GM21529 (cell line): ENCODE data around the gene ZBTB8A.
A peak's percentile ranks its signal among the peaks of the same experiment; 100 is the strongest.
"Not testable (repeated sequence)": the region's sequence is repeated elsewhere in the genome, so short reads cannot be mapped to it uniquely, and the experiment has no call there.

ENCODE experiments used
- ATAC-seq: cut with Tn5 transposase; IDR thresholded peaks from one replicate; pipeline ENCODE4 v1.9.1; 2021; ENCODE audit not compliant: unreplicated experiment

ZBTB8A gene

GRCh38 chr1:32618673-32619221 lies 79.5 kb downstream of the ZBTB8A start:
- ATAC-seq = no peak

DNA sequence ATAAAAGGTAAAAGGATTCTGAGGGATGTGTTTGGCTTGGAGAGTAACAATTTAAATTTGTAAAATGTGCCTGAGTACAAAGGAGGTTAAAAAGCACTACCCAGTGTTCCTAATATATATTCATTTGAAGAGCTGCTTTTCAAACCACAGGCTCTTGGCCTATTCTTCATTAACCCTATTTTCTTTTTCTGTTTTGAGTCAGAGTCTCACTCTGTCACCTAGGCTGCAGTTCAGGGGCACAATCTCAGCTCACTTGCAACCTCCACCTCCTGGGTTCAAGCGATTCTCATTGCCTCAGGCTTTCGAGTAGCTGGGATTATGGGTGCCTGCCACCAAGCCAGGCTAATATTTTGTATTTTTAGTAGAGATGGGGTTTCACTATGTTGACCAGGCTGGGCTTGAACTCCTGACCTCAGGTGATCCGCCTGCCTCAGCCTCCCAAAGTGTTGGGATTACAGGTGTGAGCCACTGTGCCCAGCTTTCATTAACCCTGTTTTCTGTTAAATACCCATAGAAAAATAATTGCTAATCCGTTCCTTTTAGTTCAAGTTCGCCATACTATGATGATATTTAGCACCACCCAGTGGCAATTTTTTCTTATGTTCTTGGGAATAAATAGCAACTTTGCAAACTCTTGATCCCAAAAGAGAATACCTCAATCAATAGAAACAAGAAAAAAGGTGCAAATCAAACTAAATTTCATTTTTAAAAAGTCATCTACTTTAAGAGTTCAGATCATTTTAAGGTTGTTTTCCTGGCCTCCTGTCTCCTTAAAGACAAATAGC lies 80.7 kb downstream of the ZBTB8A start:
- peak; percentile 80 for ATAC-seq

GRCh38 chr1:32622205-32622604 lies 83.0 kb downstream of the ZBTB8A start:
- no peak for ATAC-seq

DNA sequence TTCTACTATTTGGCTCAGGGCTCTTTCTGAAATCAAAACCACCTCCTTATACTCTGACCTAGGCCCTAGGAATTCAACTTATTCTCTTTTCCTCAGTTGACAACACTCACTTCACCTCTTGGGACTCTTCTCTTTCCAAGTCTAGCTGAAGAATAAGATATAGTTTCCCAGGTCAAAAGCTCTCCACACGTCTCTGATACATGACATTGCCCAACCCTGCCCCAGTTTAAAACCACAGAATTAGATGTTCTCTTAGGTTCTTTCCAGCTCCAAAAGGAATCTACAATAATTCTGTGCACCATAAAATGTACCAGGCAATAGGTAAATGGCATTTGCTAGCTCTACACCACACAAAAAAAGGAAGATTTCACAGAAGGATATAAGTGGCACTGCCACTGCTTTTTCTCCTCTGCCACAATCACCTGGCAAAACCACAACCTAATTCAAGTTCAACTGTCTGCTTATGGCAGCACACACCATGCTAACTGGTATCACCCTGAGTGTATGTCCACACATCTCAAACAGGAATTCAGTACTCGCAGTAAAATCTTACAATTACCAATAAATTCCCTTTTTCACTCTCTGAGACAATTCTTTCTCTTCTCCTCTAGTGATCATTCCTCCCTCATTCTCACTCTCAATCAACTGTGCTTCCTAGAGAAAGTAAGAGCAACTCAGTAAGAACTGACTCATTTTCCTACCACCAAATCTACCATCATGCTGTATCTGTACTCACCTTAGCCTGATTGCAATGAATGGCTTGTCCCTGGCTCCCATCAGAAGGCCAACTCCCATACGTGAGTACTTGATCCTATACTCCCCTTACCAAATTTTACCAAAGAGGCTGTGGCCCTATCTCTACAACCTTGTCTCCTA lies 83.8 kb downstream of the ZBTB8A start:
- ATAC-seq = no peak

DNA sequence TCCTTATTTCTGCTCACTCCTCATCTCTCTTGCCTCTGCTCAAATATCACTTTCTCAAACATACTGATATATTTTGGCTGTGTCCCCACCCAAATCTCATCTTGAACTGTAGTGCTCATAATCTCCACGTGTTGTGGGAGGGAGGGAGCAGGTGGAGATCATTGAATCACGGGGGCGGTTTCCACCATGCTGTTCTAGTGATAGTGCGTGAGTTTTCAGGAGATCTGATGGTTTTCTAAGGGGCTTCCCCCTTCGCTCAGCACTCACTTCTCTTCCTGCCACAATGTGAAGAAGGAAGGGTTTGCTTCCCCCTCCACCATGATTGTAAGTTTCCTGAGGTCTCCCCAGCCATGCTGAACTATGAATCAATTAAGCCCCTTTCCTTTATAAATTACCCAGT lies 84.5 kb downstream of the ZBTB8A start:
- no peak for ATAC-seq

GRCh38 chr1:32626176-32626575 lies 86.9 kb downstream of the ZBTB8A start:
- ATAC-seq = no peak

DNA sequence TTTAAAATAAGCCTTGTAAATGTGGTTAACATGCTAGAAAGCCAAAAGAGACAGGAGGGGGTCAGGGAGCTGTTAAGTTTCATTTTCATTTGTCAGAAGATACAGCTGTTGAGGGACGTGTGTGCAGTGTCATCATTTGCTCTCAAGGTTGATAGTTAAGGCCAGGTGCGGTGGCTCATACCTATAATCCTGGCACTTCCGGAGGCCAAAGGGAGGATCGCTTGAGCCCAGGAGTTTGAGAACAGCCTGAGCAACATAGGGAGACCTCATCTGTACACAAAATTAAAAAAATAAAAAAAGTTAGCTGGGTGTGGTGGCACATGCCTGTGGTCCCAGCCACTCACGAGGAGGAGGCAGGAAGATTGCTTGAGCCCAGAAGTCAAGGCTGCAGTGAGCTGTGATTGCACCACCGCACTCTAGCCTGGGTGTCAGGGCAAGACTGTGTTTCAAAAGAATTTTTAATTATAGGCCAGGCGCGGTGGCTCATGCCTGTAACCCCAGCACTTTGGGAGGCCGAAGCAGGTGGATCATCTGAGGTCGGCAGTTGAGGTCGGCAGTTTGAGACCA lies 88.5 kb downstream of the ZBTB8A start:
- peak; percentile 80 for ATAC-seq

- not testable (repeated sequence) for ATAC-seq
Measured at GRCh38 chr1:32630173-32630572, 90.9 kb downstream of the ZBTB8A start.

- no peak for ATAC-seq
Measured at GRCh38 chr1:32632829-32633228, 93.6 kb downstream of the ZBTB8A start.

- no peak for ATAC-seq
Measured at GRCh38 chr1:32635508-32636277, 96.5 kb downstream of the ZBTB8A start.

DNA sequence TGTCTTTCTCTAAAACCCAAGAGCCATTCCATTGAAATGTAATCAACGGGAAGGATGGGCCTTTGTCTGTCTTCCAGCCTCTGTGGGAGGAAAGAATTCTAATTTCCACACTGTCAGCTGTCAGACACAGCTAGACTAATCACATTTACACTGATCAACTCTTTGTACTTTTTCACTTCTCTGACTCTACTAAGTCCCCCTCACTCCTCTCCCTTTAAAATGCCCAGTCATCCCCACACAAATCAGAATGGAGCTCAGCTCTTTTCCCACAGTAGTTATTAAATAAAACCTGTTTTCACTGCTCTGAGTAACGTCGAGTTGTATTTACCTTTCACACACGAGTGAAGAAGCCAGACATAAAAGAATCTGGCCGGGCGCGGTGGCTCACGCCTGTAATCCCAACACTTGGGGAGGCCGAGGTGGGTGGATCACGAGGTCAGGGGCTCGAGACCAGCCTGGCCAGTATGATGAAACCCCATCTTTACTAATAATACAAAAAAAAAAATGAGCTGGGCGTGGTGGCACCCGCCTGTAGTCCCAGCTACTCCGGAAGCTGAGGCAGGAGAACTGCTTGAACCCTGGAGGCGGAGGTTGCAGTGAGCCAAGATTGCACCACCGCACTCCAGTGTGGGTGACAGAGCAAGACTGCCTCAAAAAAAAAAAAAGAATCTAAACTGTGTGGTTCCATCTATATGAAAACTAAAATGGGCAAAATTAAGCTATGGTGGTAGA lies 97.9 kb downstream of the ZBTB8A start:
- ATAC-seq = no peak

GRCh38 chr1:32639489-32640075 lies 100.4 kb downstream of the ZBTB8A start:
- no peak for ATAC-seq

DNA sequence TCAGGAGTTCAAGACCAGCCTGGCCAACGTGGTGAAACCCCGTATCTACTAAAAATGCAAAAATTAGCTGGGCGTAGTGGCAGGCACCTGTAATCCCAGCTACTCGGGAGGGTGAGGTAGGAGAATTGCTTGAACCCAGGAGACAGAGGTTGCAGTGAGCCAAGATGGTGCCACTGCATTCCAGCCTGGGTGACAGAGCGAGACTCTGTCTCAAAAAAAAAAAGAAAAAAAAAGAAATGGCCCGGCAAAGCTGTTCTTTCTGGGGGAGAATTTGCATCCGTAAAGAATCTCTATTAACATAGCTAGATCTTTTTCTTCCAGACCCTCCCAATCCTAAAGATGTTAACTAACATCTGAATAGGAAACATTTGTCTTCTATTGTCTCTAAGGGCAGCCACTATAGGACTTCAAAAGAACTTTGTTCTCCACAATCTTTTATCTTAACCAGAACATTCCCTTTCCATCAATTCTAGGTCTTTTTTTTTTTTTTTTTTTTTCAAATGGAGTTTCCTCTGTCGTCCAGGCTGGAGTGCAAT lies 103.1 kb downstream of the ZBTB8A start:
- ATAC-seq = not testable (repeated sequence)

- ATAC-seq = no peak
Measured at GRCh38 chr1:32644426-32644825, 105.2 kb downstream of the ZBTB8A start.

- no peak for ATAC-seq
Measured at GRCh38 chr1:32647308-32648134, 108.3 kb downstream of the ZBTB8A start.

DNA sequence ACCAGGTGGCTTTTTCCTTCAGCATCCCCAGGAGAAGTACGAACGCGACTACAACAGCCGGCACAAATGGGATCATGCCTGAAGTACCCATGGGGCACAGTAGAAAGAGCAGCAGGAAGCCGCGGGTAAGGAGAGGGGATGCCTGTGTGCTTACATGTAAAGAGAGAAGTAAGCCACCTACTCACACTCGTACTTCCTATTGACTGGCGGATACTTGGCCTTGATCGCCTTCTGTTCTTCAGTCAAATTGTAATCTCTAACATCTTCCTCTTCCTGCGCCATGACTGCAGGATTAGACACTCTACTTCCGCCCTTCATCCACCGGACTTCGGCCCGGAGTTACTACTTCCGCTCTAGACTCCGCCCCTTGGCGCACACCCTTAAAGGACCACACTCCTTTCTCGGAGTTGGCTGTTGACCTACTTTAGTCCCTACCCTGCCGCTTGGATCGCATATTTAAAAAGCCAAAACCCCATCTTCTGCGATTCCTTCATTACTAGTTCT lies 111.1 kb downstream of the ZBTB8A start, which contains the start of gene ZBTB8OS:
TSS of gene ZBTB8OS (minus strand) at position 303 of the 504 bp plus-strand sequence. CDS start at position 282, 21 bp downstream.
- ATAC-seq = peak; percentile 62

DNA sequence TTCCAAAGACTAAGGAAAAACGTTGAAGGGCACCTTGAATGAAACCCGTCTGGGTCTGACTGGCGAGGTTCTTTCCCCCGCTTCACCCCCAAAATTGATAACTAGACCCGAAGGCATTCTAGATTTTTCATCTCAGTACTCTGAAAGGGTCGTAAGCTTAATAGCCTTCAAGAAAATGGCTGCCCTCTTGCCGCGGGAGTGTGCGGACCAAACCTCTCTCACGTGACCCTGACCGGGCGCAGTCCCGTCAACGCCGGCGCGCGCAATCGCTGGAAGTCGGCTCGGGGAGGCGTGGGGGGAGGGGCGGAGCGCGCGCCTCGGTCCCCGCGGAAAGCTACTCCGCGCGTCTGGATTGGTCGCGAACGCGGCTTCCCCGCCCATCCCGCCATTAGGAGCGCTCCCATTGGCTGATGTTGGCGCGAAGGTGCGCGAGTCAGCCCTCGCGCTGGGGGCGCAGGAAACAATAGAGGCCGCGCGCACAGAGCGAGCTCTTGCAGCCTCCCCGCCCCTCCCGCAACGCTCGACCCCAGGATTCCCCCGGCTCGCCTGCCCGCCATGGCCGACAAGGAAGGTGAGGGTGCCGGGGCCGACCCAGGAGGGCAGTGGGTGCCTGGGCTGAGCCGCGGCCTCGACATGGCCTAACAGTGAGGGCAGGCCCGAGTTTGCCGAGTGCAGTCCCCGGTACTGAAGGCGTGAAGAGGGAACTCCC lies 111.7 kb downstream of the ZBTB8A start, which contains the start of gene RBBP4:
TSS of gene RBBP4 (plus strand) at position 457 of the 709 bp plus-strand sequence. CDS start at position 556, 99 bp downstream.
- ATAC-seq = peak; percentile 82
